OCI-LY7 (cell line): ENCODE measurements around the gene ATL2. TPM values are rescaled to one million over a fixed set of nuclear protein-coding genes. Genes with fewer than 3 reads are reported as not detected.

ENCODE experiments used
- BruUV-seq: library from RNA; stranded (reverse); fragments of 400-500 nt; replicated peaks from 2 replicates; lab custom pipeline; 2021; lab: Mats Ljungman, UMichigan
- CTCF ChIA-PET: fragments of 300-600 bp; sonication (Branson Sonifier 250); formaldehyde crosslinking; loops from one replicate; lab custom pipeline; 2022; ENCODE audit warnings: antibody characterized with exemption; ENCODE audit not compliant: unreplicated experiment; lab: Charles Lee
- POLR2A ChIA-PET: fragments of 300-600 bp; sonication (Branson Sonifier 250); formaldehyde crosslinking; loops from one replicate; lab custom pipeline; 2022; ENCODE audit warnings: antibody characterized with exemption; lab: Charles Lee
- DNase-seq: peaks from one replicate; pipeline ENCODE4 v3.0.0-alpha.2; 2015; ENCODE audit warnings: low spot score
- H2AFZ ChIP-seq: fragments of 200-600 bp; sonication (generic), shearing (Covaris generic); 2 replicates; pipeline ENCODE4 v1.6.1; 2014; ENCODE audit warnings: mild to moderate bottlenecking, antibody characterized with exemption, low read length, moderate library complexity
- H3K27ac ChIP-seq: fragments of 200-600 bp; sonication (generic); 2 replicates; pipeline ENCODE4 v1.5.1; 2014; ENCODE audit warnings: mixed run types, low read depth, mild to moderate bottlenecking, moderate library complexity, low read length, inconsistent platforms; ENCODE audit not compliant: poor library complexity, severe bottlenecking
- H3K36me3 ChIP-seq: fragments of 200-600 bp; sonication (generic); 2 replicates; pipeline ENCODE4 v1.6.1; 2014; ENCODE audit warnings: mild to moderate bottlenecking, antibody characterized with exemption, low read length, moderate library complexity, mixed read lengths; ENCODE audit not compliant: insufficient read depth
- H3K4me1 ChIP-seq: fragments of 200-600 bp; sonication (generic); 2 replicates; pipeline ENCODE4 v1.5.1; 2014; ENCODE audit warnings: mild to moderate bottlenecking, low read length; ENCODE audit not compliant: insufficient read depth, poor library complexity, severe bottlenecking
- H3K4me2 ChIP-seq: fragments of 200-600 bp; sonication (generic); 2 replicates; pipeline ENCODE4 v1.6.1; 2014; ENCODE audit warnings: mild to moderate bottlenecking, low read length
- H3K4me3 ChIP-seq: fragments of 200-600 bp; sonication (generic); 2 replicates; pipeline ENCODE4 v1.5.1; 2014; ENCODE audit warnings: mild to moderate bottlenecking, low read depth, low read length; ENCODE audit not compliant: poor library complexity, severe bottlenecking
- H3K79me2 ChIP-seq: fragments of 200-600 bp; sonication (generic); 2 replicates; pipeline ENCODE4 v1.6.1; 2016; ENCODE audit warnings: low read depth, mild to moderate bottlenecking, low read length, moderate library complexity, mixed read lengths; ENCODE audit not compliant: insufficient read depth
- H3K9me2 ChIP-seq: fragments of 200-600 bp; sonication (generic); 2 replicates; pipeline ENCODE4 v1.6.1; 2016; ENCODE audit warnings: mild to moderate bottlenecking, low read length, mixed read lengths; ENCODE audit not compliant: insufficient read depth
- H3K9me3 ChIP-seq: fragments of 200-600 bp; sonication (generic); 2 replicates; pipeline ENCODE4 v1.6.1; 2014; ENCODE audit warnings: mild to moderate bottlenecking, mixed run types, low read length, mixed read lengths
- H4K20me1 ChIP-seq: fragments of 200-600 bp; sonication (generic); 2 replicates; pipeline ENCODE4 v1.6.1; 2014; ENCODE audit warnings: mild to moderate bottlenecking, antibody characterized with exemption, low read length, moderate library complexity, mixed read lengths; ENCODE audit not compliant: insufficient read depth
- EZH2phosphoT487 ChIP-seq: fragments of 200-600 bp; sonication (generic); IDR thresholded peaks from 2 replicates; pipeline ENCODE4 v1.6.1; 2018; ENCODE audit warnings: low read depth, borderline replicate concordance, mild to moderate bottlenecking, mixed run types, antibody characterized with exemption, low read length, moderate library complexity, mixed read lengths
- intact Hi-C: fragments of 100-400 bp; cut with micrococcal nuclease; formaldehyde crosslinking; loops from one replicate; pipeline ENCODE4 v1.10.0; 2022; ENCODE audit not compliant: unreplicated experiment
- total RNA-seq, 2 experiments: library from RNA; depleted of rRNA in 1 of 2; stranded (reverse); fragments of >200 nt in 1 of 2; shearing (Covaris generic) in 1 of 2; gene quantifications; 2 replicates each; pipeline ENCODE4 v1.2.3, GENCODE V29; 2014 to 2022
- TF ChIP-seq, protein P1 (sequence below): fragments of 200-600 bp; sonication (generic); conservative IDR thresholded peaks from 2 replicates; pipeline ENCODE4 v1.5.1; 2014; ENCODE audit warnings: mild to moderate bottlenecking, antibody characterized with exemption, low read length, moderate library complexity, mixed read lengths

The ATL2 gene
- total RNA-seq, 2 experiments from 2014 or later, result 135 to 142 TPM

DNA sequence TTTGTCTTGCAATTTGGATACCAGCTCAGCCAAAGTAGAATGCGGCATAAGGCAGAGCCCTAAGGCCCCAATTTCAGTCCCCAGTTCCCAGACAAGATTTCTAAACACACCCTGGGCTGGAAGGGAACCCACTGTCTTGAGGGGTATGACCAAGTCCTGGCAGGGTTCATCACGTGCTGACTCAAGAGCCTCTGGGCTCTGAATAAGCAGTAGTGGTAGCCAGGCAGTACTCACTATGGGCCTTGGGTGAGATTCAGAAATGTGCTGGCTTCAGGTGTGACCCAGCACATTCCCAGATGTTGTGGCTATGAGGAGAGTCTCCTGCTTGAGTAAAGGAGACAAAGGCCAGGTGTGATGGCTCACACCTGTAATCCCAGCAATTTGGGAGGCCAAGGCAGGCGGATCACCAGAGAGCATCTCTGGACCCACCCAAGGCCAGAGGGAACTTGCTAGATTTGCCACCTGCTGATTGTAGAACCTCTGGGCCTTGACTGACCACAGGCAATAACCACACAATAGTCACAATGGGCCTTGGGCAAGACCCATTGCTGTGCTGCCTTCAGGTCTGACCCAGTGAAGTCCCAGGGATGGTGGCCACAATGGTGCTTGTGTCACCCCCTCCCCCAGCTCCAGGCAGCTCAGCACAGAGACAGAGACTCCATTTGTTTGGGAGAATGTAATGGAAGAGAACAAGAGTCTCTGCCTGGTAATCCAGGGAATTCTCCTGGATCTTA, 74.9 kb downstream of the ATL2 start:
- CTCF ChIA-PET, result no interaction called here
- POLR2A ChIA-PET, result no interaction called here
- H3K27ac ChIP-seq, result peak overlapping the region; percentile 60
- H3K9me3 ChIP-seq, result no peaks in the 10 kb centered on the region
- intact Hi-C loops, result no loop called here
- H3K4me1 ChIP-seq, result peaks cover 24% of the 10 kb centered on the region
- peaks cover 97% of the 10 kb centered on the region for H3K36me3 ChIP-seq
- H3K4me3 ChIP-seq, result no peak overlapping the region
- no peak for TF ChIP-seq EZH2phosphoT487
- TF ChIP-seq, protein P1, sequence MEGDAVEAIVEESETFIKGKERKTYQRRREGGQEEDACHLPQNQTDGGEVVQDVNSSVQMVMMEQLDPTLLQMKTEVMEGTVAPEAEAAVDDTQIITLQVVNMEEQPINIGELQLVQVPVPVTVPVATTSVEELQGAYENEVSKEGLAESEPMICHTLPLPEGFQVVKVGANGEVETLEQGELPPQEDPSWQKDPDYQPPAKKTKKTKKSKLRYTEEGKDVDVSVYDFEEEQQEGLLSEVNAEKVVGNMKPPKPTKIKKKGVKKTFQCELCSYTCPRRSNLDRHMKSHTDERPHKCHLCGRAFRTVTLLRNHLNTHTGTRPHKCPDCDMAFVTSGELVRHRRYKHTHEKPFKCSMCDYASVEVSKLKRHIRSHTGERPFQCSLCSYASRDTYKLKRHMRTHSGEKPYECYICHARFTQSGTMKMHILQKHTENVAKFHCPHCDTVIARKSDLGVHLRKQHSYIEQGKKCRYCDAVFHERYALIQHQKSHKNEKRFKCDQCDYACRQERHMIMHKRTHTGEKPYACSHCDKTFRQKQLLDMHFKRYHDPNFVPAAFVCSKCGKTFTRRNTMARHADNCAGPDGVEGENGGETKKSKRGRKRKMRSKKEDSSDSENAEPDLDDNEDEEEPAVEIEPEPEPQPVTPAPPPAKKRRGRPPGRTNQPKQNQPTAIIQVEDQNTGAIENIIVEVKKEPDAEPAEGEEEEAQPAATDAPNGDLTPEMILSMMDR, result no peak
- BruUV-seq, result no TSS peak
- 0 out of 2 replicates have a peak, but pooled peaks cover 4% of the 10 kb centered on the region for H4K20me1 ChIP-seq
- H3K79me2 ChIP-seq, result peaks cover 49% of the 10 kb centered on the region; the same call in 1 of the 2 replicates
- no peak for DNase-seq
- peak overlapping the region; percentile 53 for H3K4me2 ChIP-seq
- H3K9me2 ChIP-seq, result no peaks in the 10 kb centered on the region
- H2AFZ ChIP-seq, result no peak overlapping the region

DNA sequence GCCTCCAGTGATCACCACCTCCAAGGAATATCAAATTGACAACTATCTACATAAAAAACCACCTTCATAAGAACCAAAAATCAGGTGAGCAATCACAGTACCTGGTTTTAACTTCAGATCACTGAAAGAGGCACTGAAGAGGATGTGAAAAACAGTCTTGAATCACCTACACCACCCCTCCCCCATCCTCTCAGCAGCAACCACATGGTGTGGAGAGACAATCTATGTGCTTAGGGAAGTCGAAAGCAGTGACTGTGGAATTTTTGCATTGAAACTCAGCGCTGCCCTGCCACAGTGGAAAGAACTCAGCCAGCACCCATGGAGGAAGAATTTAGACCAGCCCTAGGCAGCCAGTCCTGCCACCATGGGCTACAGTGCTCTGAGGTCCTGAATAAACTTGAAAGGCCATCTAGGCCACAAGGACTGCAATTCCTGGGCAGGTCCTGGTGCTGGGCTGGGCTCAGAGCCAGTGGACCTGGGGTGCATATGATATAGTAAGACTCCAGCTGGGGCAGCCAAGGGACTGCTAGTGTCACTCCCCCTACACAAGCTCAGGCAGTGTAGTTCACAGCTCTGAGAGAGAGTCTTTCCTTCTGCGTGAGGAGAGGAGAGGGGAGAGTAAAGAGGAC, 75.6 kb downstream of the ATL2 start:
- ChIA-PET POLR2A (interaction anchor here (0.7 kb wide), 1 partner anchor 443 kb away, joined by 3 read pairs; no protein-coding TSS in a partner anchor), CTCF (no interaction called here)
- H3K9me2 ChIP-seq, result no peaks in the 10 kb centered on the region
- no peak for TF ChIP-seq EZH2phosphoT487
- TF ChIP-seq, protein P1, result no peak
- peaks cover 44% of the 10 kb centered on the region; the same call in 1 of the 2 replicates for H3K79me2 ChIP-seq
- no TSS peak for BruUV-seq
- intact Hi-C loops, result no loop called here
- H3K36me3 ChIP-seq, result peaks cover 97% of the 10 kb centered on the region
- H4K20me1 ChIP-seq, result 0 out of 2 replicates have a peak, but pooled peaks cover 4% of the 10 kb centered on the region
- peak overlapping the region; percentile 53 for H3K4me2 ChIP-seq
- H3K27ac ChIP-seq, result peak overlapping the region; percentile 60
- H2AFZ ChIP-seq, result no peak overlapping the region
- peak; percentile 81 for DNase-seq
- no peaks in the 10 kb centered on the region for H3K9me3 ChIP-seq
- H3K4me1 ChIP-seq, result peaks cover 24% of the 10 kb centered on the region
- peak overlapping the region; percentile 13 for H3K4me3 ChIP-seq
